NT2/D1 (cell line): ENCODE measurements around the gene CENPS.
"Not testable (repeated sequence)": the region's sequence is repeated elsewhere in the genome, so short reads cannot be mapped to it uniquely, and the experiment has no call there.

Experiments
- SUZ12 ChIP-seq: IDR thresholded peaks from 2 replicates; pipeline ENCODE4 v1.6.1; 2011; ENCODE audit not compliant: insufficient read length, insufficient read depth; ENCODE audit errors: extremely low read depth
- YY1 ChIP-seq: IDR thresholded peaks from 2 replicates; pipeline ENCODE4 v1.6.1; 2011; ENCODE audit not compliant: insufficient read length, insufficient read depth

DNA sequence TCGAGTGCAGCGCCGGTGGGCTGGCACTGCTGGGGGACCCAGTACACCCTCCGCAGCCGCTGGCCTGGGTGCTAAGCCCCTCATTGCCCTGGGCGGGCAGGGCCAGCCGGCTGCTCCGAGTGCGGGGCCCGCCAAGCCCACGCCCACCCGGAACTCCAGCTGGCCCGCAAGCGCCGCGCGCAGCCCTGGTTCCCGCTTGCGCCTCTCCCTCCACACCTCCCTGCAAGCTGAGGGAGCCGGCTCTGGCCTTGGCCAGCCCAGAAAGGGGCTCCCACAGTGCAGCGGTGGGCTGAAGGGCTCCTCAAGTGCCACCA, 3.7 kb upstream of the CENPS start:
- TF ChIP-seq SUZ12, YY1: not testable (repeated sequence)
